ENCODE results near the gene NXPE3. TPM values are rescaled to one million over a fixed set of nuclear protein-coding genes. Genes with fewer than 3 reads are reported as not detected.

The NXPE3 gene
- total RNA-seq, 3 donors from 2014 or later (not counting 1 experiment from before 2014, with no cell fraction given): 17.0 to 27.1 (median 21.1) TPM

- no peaks in the 10 kb centered on the region for H3K27me3 Mint-ChIP-seq (ENCODE audit: low read depth in 2 of 2)
- Histone ChIP-seq H3K9me3 (ENCODE audit: control insufficient read depth, insufficient read depth, low read length) (no peaks in the 10 kb centered on the region), H3K36me3 (ENCODE audit: control insufficient read depth, insufficient read depth, low read length) (no peaks in the 10 kb centered on the region), H3K27ac (ENCODE audit: low read length) (peak overlapping the region; percentile 89), H3K4me3 (ENCODE audit: low read length) (peak overlapping the region; percentile 56), H3K27me3 (ENCODE audit: control insufficient read depth, insufficient read depth, low read length) (no peaks in the 10 kb centered on the region), H3K4me1 (ENCODE audit: control insufficient read depth, insufficient read depth, low read length) (peaks cover 26% of the 10 kb centered on the region)
- DNase-seq (peak; percentile 75 to 90), ATAC-seq (peak; percentile 80 to 92 (median 86))
- no peaks in the 10 kb centered on the region for H3K36me3 Mint-ChIP-seq
- no peak for TF ChIP-seq CTCF (IDR thresholded peaks at IDR 0.05)
- H3K4me3 Mint-ChIP-seq: peak overlapping the region; percentile 92
- H3K4me1 Mint-ChIP-seq: peaks cover 35 to 38% of the 10 kb centered on the region in 2 donors
- intact Hi-C loops (cut with micrococcal nuclease): loop anchor here (1.0 to 2.0 kb wide), 3 partner anchors 13 to 151 kb away; partner anchors contain the start of gene ZBTB11
- no peaks in the 10 kb centered on the region for H3K9me3 Mint-ChIP-seq
- peak overlapping the region; percentile 89 to 96 for H3K27ac Mint-ChIP-seq
- WGBS (ENCODE audit: insufficient coverage): 2% methylated on average over 25 of the region's 30 CpGs
Measured at GRCh38 chr3:101827211-101828174, 48.5 kb downstream of the NXPE3 start.

- Mint-ChIP-seq H3K4me1 (peaks cover 38 to 40% of the 10 kb centered on the region in 2 donors), H3K27me3 (ENCODE audit: low read depth in 2 of 2) (no peaks in the 10 kb centered on the region), H3K36me3 (no peaks in the 10 kb centered on the region), H3K9me3 (no peaks in the 10 kb centered on the region), H3K27ac (peak overlapping the region; percentile 89 to 96), H3K4me3 (peak overlapping the region; percentile 92)
- Histone ChIP-seq H3K4me3 (ENCODE audit: low read length) (peak overlapping the region; percentile 56), H3K36me3 (ENCODE audit: control insufficient read depth, insufficient read depth, low read length) (no peaks in the 10 kb centered on the region), H3K27me3 (ENCODE audit: control insufficient read depth, insufficient read depth, low read length) (no peaks in the 10 kb centered on the region), H3K9me3 (ENCODE audit: control insufficient read depth, insufficient read depth, low read length) (no peaks in the 10 kb centered on the region), H3K4me1 (ENCODE audit: control insufficient read depth, insufficient read depth, low read length) (peaks cover 26% of the 10 kb centered on the region), H3K27ac (ENCODE audit: low read length) (peak overlapping the region; percentile 89)
- 20% methylated on average over 1 of the region's 3 CpGs for WGBS (ENCODE audit: insufficient coverage)
- DNase-seq: peak in 1 of 2 donors; percentile 27
- intact Hi-C loops (cut with micrococcal nuclease): loop anchor here (2.0 kb wide), 2 partner anchors 13 to 151 kb away; partner anchors contain the start of gene ZBTB11
- no peak for TF ChIP-seq CTCF (IDR thresholded peaks at IDR 0.05)
- no peak for ATAC-seq
Measured at GRCh38 chr3:101828276-101828675, 49.3 kb downstream of the NXPE3 start.

- Histone ChIP-seq H3K27me3 (ENCODE audit: control insufficient read depth, insufficient read depth, low read length) (no peaks in the 10 kb centered on the region), H3K4me1 (ENCODE audit: control insufficient read depth, insufficient read depth, low read length) (peaks cover 29% of the 10 kb centered on the region), H3K9me3 (ENCODE audit: control insufficient read depth, insufficient read depth, low read length) (no peaks in the 10 kb centered on the region), H3K4me3 (ENCODE audit: low read length) (peak overlapping the region; percentile 56), H3K36me3 (ENCODE audit: control insufficient read depth, insufficient read depth, low read length) (no peaks in the 10 kb centered on the region), H3K27ac (ENCODE audit: low read length) (peak overlapping the region; percentile 89)
- no peak for TF ChIP-seq CTCF (IDR thresholded peaks at IDR 0.05)
- Mint-ChIP-seq H3K9me3 (no peaks in the 10 kb centered on the region), H3K27ac (peak overlapping the region; percentile 89 to 96), H3K4me3 (peak overlapping the region; percentile 92), H3K4me1 (peaks cover 44% of the 10 kb centered on the region in 2 donors), H3K27me3 (ENCODE audit: low read depth in 2 of 2) (no peaks in the 10 kb centered on the region), H3K36me3 (no peaks in the 10 kb centered on the region)
- DNase-seq (peak; percentile 45 to 75), ATAC-seq (peak; percentile 41 to 74 (median 53))
- WGBS (ENCODE audit: insufficient coverage): 26% methylated on average over 7 of the region's 9 CpGs
- intact Hi-C loops (cut with micrococcal nuclease): loop anchor here (2.0 kb wide), 2 partner anchors 14 to 152 kb away; partner anchors contain the start of gene ZBTB11
Measured at GRCh38 chr3:101828691-101829436, 49.9 kb downstream of the NXPE3 start.
